Lung (tissue), 12 donors: Measurements from ENCODE around the gene CRISPLD2. TPM values are rescaled to one million over a fixed set of nuclear protein-coding genes. Genes with fewer than 3 reads are reported as not detected.
"Not testable (repeated sequence)": the region's sequence is repeated elsewhere in the genome, so short reads cannot be mapped to it uniquely, and the experiment has no call there.

Experiments
- ATAC-seq: fragments of 200-7000 bp; cut with Tn5 transposase; one replicate; pipeline ENCODE4 v1.9.1; 2020; ENCODE audit warnings: moderate number of reproducible peaks; ENCODE audit not compliant: insufficient read depth, low FRiP score
- DNase-seq, 3 donors: peaks; one replicate each; pipeline ENCODE4 v3.0.0-alpha.2; 2013 to 2017
- H3K27ac ChIP-seq, 2 donors: one replicate each; pipeline ENCODE4 v1.5.1; 2013; ENCODE audit warnings: mild to moderate bottlenecking in 2 of 2, moderate library complexity in 2 of 2, control low read depth in 1 of 2, inconsistent platforms in 1 of 2, low read depth in 1 of 2, low read length in 1 of 2
- H3K27me3 ChIP-seq, 3 donors: one replicate each; pipeline ENCODE4 v1.5.1; 2013; ENCODE audit warnings: low read length in 2 of 3; ENCODE audit not compliant: control insufficient read depth in 3 of 3, insufficient read depth in 3 of 3
- H3K36me3 ChIP-seq, 4 donors: one replicate each; pipeline ENCODE4 v1.5.1; 2013; ENCODE audit warnings: low read length in 4 of 4, mild to moderate bottlenecking in 1 of 4, moderate library complexity in 1 of 4; ENCODE audit not compliant: control insufficient read depth in 4 of 4, insufficient read depth in 4 of 4
- H3K4me1 ChIP-seq, 5 donors: one replicate each; pipeline ENCODE4 v1.5.1; 2013; ENCODE audit warnings: low read length in 5 of 5, mild to moderate bottlenecking in 2 of 5, moderate library complexity in 1 of 5; ENCODE audit not compliant: control insufficient read depth in 5 of 5, insufficient read depth in 5 of 5
- H3K4me3 ChIP-seq: one replicate; pipeline ENCODE4 v1.5.1; 2013; ENCODE audit warnings: mild to moderate bottlenecking, control low read depth, moderate library complexity
- H3K9ac ChIP-seq, 2 donors: one replicate each; pipeline ENCODE4 v1.5.1; 2013; ENCODE audit warnings: low read length in 2 of 2, control low read depth in 1 of 2; ENCODE audit not compliant: insufficient read depth in 1 of 2
- H3K9me3 ChIP-seq, 4 donors: one replicate each; pipeline ENCODE4 v1.5.1; 2013; ENCODE audit warnings: low read length in 3 of 4, mild to moderate bottlenecking in 1 of 4, moderate library complexity in 1 of 4; ENCODE audit not compliant: control insufficient read depth in 4 of 4, insufficient read depth in 3 of 4
- CTCF ChIP-seq: IDR thresholded peaks from 2 replicates; pipeline ENCODE4 v1.5.1; 2012; ENCODE audit warnings: mild to moderate bottlenecking; ENCODE audit errors: control extremely low read depth, extremely low read depth
- WGBS, 2 donors: extraction: QIAGEN DNeasy Blood & Tissue Kit; methylation state at CpG; one replicate each; pipeline ENCODE4 v1.1.7; 2013; 5-methylcytosine and 5-hydroxymethylcytosine counted together
- polyA plus RNA-seq, 2 donors: library from polyadenylated mRNA; stranded (reverse); fragments of 200-250 nt; gene quantifications; one replicate each; pipeline ENCODE4 v1.2.1, GENCODE V29; 2013
- total RNA-seq, 2 donors: library from RNA; depleted of rRNA in 1 of 2; stranded (reverse); fragments of >200 nt in 1 of 2; gene quantifications; one replicate each; pipeline ENCODE4 v1.2.1, GENCODE V29; 2014 to 2021
- donor health status: control.
- donor health status: control.
- donor health status: Bipolar disorder and iron deficiency.
- donor health status: healthy.
- donor health status: DM: yes; HTN: yes; CAD: no.

CRISPLD2 gene
- total and polyA plus RNA-seq, 4 donors, result 30.3 to 136 (median 42.5) TPM

- Histone ChIP-seq H3K9ac (peak overlapping the region in 1 of 2 donors; percentile 28), H3K36me3 (no peaks in the 10 kb centered on the region), H3K4me1 (peaks cover 0 to 41% (median 9%) of the 10 kb centered on the region in 5 donors)
Measured at GRCh38 chr16:84829168-84829965, 9.6 kb downstream of the CRISPLD2 start.

DNA sequence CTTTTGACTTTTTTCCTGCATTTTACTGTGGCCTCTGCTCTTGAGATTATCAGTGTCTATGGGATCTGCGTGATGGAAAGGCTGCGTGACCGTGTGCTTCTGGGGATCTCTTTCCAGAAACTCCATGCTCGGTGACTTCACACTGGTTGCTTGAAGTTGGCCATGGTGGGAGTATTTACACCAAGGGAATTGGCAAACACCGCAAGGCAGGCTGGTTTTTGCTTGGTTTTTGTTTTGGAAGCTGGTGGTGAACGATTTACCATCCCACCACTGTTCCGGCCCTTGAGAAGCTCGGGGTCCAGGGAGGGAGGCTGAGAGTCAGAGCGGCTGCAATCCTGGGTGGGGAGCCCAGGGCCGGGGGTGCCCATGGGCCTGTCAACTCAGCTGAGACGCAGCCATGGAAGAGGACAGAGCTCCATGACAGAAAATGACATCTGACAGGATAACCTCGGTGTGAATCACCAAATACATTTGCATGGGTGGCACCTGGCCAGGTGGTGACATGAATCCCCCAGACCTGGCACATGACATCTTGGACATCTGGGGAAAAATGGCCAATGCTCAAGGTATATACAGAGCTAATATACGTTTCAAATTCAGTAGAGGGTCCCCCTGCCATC is 11.1 kb downstream of the CRISPLD2 start:
- peak overlapping the region in 1 of 2 donors; percentile 52 for H3K27ac ChIP-seq

More at GRCh38 chr16:84829168-84829965, 9.6 kb downstream of the CRISPLD2 start:
- no peak overlapping the region for H3K4me3 ChIP-seq
- DNase-seq, result peak; percentile 59 to 79 (median 69)
- no peak for ATAC-seq
- H3K27ac ChIP-seq, result peak overlapping the region in 1 of 2 donors; percentile 66
- WGBS, 2 donors, result 72 to 80% methylated on average over 15 of the region's 15 CpGs
- no peaks in the 10 kb centered on the region for H3K27me3 ChIP-seq
- H3K9me3 ChIP-seq, result no peaks in the 10 kb centered on the region
- TF ChIP-seq CTCF, result no peak

DNA sequence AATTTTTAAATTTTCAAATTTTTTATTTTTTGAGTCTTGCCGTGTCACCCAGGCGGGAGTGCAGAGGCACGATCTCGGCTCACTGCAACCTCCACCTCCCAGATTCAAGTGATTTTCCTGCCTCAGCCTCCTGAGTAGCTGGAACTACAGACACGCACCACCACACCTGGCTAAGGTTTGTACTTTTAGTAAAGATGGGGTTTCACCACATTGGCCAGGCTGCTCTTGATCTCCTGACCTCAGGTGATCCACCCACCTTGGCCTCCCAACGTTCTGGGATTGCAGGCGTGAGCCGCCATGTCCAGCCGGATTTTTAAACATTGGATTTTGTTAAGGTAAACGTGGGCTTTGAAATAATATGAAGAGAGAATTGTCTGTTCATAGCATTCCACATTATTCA is 11.9 kb downstream of the CRISPLD2 start:
- H3K36me3 ChIP-seq, ATAC-seq, H3K27me3 ChIP-seq, DNase-seq, H3K9ac ChIP-seq, H3K9me3 ChIP-seq, H3K4me3 ChIP-seq: not testable (repeated sequence)
- H3K27ac ChIP-seq, result peak overlapping the region in 1 of 2 donors; percentile 90
- WGBS, 2 donors, result 84 to 89% methylated on average over 10 of the region's 10 CpGs
- peaks cover 0 to 45% (median 9%) of the 10 kb centered on the region in 5 donors for H3K4me1 ChIP-seq

More for the DNA sequence above, 11.1 kb downstream of the CRISPLD2 start:
- H3K9ac ChIP-seq, result no peak overlapping the region
- H3K4me1 ChIP-seq, result peaks cover 0 to 43% (median 9%) of the 10 kb centered on the region in 5 donors
- no peaks in the 10 kb centered on the region for H3K27me3 ChIP-seq
- no peak for TF ChIP-seq CTCF
- H3K36me3 ChIP-seq, result no peaks in the 10 kb centered on the region
- H3K4me3 ChIP-seq, result no peak overlapping the region
- no peak for ATAC-seq
- no peak for DNase-seq
- no peaks in the 10 kb centered on the region for H3K9me3 ChIP-seq
- 91 to 93% methylated on average over 13 of the region's 13 CpGs for WGBS, 2 donors

GRCh38 chr16:84832488-84833143 is 12.8 kb downstream of the CRISPLD2 start:
- 54 to 63% methylated on average over 20 of the region's 20 CpGs for WGBS, 2 donors
- peaks cover 0 to 39% (median 8%) of the 10 kb centered on the region in 5 donors for H3K4me1 ChIP-seq
- no peaks in the 10 kb centered on the region for H3K27me3 ChIP-seq
- ATAC-seq (peak; percentile 72), DNase-seq (peak; percentile 80 to 91 (median 82))
- TF ChIP-seq CTCF, result no peak
- H3K36me3 ChIP-seq, result no peaks in the 10 kb centered on the region
- H3K9ac ChIP-seq, result peak overlapping the region in 1 of 2 donors; percentile 14
- no peak overlapping the region for H3K4me3 ChIP-seq
- no peaks in the 10 kb centered on the region for H3K9me3 ChIP-seq
- peak overlapping the region; percentile 45 to 90 for H3K27ac ChIP-seq
